ENCODE results near the gene PPFIA1.
A peak's percentile ranks its signal among the peaks of the same experiment; 100 is the strongest.
"Not testable (repeated sequence)": the region's sequence is repeated elsewhere in the genome, so short reads cannot be mapped to it uniquely, and the experiment has no call there.

Gene PPFIA1

DNA sequence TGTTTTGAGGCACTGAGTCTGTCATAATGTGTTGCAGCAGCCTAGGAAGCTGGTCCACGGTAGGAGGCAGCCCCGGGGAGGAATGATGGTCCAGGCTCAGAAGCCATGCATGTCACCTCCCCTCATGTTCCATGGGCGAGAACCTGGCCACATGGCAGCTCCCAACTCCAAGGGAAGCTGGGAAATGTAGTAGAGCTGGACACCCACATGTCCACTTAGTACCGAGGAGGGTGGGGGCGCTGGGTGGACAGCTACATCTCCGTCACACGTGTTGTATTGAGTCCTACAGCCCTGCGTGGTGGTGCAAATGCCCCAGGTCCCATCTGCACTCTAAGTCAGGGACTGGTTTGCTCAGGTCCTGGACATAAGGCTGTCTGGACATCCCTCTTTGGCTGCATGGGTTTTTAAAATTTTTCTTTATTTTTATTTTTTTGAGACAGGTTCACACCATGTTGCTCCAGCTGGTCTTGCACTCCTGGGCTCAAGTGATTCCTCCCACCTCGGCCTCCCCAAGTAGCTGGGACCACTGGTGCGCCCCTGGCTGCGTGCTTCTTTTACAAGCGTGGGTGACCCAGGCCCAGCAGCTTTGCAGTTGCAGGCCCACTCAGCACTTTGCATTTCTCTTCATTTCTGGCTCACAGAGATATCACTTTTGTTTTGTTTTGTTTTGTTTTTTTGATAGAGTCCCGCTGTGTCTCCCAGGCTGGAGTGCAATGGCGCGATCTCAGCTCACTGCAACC, 123.9 kb downstream of the PPFIA1 start:
- DNase-seq (ENCODE audit: low read depth in 2 of 2) = no peak

DNA sequence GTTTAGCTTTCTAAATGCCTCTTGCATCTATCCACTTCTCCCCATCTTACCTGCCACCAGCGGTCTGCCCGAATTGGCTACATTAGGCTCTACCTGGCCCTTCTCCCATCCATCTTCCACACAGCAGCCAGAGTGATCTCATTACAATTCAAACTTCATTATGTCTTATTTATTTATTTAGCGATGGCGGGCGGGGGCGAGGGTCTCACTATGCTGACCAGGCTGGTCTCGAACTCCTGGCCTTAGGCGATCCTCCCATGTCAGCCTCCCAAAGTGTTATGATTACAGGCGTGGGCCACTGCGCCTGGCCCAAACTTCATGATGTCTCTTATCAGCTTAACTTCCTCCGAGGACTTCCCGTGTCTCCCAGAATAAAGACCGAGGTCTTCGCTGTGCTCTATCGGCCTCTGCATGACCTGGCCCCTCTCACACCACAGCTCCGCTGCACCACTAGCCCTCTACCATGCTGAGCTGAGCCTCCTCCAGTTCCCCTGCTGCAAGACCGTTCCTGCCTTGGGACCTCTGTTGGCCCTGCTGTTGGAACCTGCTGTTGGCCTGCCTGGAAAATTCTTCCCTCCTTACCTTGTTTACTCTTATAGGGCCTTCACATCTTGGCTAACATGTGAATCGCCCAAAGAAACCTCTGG, 127.0 kb downstream of the PPFIA1 start:
- DNase-seq (ENCODE audit: low read depth in 2 of 2) = no peak

DNA sequence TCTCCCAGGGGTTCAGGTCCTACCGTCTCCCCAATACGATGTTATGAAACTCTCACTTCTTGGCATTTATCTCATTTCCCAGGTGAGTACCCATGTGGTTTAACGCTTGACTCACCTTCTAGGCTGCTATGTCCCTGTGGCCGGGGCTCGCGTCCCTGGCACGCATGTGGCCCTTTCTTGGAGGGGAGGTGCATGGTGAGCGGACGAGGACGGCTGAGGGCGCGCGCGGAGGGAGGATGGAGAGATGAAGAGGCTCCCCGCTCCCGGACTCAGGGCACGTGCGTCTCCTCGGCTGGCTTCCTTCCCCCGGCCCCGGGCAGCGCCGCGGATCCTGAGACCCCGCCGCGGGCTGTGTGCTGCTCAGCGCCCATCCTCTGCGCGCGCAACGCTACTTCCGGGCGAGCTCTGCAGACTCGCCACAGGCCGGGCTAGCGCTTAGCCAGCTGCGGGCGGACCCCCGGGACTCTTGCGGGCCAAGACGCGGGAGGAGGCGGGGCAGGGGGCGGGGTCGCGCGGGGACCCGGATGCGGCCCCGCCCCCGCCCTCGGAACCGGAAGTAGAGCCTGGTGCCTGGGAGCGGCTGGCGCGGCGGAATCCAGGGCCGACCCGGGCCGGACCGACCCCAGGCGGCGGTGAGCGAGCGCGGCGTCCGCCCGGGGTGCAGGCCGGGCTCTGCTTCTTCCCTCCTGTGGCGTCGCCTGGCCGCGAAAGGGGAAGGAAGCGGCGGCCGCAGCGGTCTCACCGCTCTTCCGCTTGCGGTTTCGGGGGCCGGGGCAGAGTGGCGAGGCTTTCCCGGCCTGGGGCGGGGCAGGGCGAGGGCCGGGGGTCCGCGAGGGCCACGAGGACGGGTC, 127.7 kb downstream of the PPFIA1 start, which contains the start of gene CTTN:
Gene CTTN (plus strand): TSS at position 547 of the 851 bp plus-strand sequence. CDS start 8,769 bp downstream, outside the sequence.
- DNase-seq (ENCODE audit: low read depth in 2 of 2) = peak; percentile 68

DNA sequence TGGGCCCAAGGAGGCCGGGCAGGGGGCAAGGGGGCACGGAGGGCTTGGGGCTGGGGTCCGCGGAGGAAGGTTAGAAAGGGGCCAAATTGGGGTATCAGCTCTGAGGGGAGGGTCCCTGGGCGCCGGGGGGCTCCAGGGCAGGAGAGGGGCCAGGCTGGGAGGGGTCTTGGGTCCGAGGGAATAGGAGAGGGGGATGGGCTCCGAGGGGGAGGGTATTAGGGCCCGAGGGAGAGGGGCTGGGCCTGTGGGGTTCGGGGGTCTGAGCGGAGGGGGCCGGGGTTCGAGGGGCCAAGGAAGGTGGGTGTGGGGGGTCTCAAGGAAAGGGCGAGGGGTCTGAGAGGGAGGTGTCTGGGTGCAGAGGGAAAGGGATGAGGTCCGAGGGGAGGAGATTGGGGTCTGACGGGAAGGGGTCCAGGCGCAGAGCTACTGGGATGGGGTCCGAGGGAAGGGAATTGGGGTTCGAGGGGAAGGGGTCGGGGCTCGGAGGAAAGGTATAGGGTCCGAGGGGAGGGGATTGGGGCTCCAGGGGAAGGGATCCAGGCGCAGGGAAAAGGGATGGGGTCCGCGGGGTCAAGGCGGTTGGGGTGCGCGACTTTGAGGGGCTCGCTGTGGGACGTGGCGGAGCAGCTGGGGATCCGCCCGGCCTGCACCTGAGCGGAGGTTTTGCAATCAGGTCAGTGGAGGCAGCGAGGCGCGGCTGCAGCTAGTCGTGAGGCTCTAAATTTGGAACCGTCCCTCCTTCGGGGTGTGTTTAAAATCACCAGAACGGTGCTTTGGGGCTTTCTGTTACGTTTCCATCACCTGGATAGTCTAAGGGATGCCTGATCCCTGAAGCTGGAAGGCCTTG, 128.6 kb downstream of the PPFIA1 start:
- DNase-seq (ENCODE audit: low read depth in 2 of 2) = no peak

DNA sequence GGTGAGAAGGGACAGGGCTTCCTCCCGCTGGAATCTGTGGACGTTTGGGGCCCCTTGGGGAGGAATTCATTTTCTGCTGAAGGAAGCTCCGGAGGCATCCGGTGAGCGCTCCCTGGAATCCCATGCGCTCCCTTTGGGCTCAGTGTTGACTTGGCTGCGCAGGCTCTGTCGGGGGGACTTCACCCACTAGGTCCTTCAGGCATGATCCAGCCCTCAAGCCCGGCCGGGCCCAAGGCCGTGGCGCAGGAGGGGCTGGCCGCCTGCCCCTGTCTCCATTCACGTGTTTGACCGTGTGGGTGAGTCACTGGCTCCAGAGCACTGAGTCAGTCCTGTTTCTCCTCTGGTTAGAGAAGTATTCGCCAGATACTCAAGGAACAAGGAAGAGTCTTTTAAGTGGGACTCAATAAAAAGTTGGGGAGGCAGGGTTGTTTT, 129.2 kb downstream of the PPFIA1 start:
- DNase-seq (ENCODE audit: low read depth in 2 of 2) = no peak

DNA sequence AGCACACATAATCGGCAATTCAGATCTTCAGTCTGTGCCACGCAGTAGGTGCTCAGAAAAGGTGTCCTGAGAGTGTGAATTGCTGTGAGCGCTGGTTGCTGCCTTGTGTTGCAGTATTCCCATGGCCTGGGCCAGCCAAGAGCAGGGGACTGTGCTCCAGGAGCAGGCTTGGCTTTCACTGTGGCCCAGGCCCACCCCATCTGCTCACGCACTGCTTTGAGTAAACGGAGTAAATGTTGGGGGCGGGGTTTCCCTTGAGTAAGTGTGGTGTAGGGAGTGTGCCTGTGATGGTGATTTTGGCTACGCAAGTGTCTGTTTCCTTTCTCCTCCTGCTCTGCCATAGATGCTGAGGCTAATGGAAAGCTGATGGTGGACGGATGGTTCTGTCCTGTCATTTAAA, 130.2 kb downstream of the PPFIA1 start:
- DNase-seq (ENCODE audit: low read depth in 2 of 2) = no peak

DNA sequence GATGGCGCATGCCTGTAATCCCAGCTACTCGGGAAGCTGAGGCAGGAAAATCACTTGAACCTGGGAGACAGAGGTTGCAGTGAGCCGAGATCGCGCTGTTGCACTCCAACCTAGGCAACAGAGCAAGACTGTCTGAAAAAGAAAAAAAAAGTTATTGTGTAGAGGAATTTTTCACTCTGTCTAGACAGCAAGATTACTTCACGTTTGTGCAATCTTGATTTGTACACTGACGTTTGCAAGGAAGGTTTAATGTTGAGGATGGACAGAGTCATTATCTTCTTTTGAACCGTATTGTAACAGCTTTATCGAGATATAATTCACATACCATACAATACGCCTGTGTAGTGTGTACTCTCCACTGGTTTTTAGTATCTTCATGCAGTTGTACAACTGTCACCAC, 131.5 kb downstream of the PPFIA1 start:
- DNase-seq (ENCODE audit: low read depth in 2 of 2) = no peak

DNA sequence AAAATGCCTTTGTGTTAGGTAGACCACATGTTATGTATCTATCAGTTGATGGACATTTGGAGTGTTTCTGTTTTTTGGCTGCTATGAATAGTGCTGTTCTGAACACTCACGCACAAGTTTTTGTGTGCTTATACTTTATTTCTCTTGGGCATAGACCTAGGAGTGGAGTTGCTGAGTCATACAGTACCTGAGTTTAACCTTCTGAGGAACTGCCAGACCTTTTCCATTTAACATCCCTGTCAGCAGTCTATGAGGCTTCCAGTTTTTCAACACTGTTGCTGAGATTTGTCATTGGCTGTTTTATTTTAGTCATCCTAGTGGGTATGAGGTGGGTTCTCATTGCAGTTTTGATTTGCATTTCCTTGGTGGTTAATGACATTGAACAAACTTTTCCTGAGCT, 132.2 kb downstream of the PPFIA1 start:
- DNase-seq (ENCODE audit: low read depth in 2 of 2) = no peak

DNA sequence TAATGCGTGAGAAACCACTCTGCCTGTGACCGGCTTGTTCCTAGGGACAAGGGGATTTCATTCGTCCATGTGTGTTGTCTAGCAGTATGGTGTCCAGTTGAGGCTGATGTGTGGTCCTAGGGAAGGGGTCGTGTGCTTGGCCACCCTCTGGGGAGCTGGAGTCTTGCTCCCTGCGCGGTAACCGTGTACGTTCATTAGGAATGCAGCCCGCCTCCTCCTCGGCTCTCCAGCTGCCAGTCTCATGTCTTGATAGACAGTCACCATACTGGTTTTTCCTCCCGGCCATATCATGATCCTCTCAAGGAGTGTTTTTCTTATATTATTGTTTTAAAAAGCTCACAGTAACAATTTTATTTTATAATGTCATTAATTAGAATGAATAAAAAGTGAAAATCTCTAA, 133.8 kb downstream of the PPFIA1 start:
- DNase-seq (ENCODE audit: low read depth in 2 of 2) = no peak

DNA sequence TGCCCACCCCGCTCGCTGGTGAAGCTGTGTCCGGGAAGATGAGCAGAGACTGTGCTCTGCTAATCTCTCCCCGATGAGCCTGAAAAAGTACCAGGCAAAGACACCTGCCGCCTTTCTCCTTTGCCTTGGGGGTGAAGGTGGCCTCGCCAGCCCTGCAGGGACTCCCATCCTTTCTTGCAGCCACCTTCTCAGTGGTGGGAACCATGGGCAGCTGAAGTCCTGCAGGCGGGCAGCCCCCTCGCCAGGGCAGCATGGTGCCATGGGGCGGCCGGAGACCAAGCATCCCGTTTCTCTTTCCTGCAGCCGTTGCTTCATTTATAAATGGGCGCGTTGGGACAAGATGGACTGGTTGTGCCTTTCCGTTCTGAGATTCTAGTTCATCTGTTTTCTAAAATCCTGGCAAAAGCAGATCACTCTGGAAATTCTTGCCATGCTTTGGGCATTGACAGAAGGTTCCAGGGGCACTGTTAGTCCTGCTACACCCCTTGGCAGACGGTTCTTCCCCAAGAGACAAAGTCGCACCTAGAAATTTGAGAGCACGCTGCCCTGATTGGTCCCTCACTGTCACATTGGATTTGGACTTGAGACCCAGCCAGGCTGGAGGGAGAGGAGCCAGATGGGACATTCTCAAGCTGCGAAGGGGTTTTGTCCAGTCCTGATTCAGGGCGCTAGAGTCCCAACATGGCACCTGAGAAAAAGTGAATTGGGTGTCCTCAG, 135.3 kb downstream of the PPFIA1 start:
- no peak for DNase-seq (ENCODE audit: low read depth in 2 of 2)

DNA sequence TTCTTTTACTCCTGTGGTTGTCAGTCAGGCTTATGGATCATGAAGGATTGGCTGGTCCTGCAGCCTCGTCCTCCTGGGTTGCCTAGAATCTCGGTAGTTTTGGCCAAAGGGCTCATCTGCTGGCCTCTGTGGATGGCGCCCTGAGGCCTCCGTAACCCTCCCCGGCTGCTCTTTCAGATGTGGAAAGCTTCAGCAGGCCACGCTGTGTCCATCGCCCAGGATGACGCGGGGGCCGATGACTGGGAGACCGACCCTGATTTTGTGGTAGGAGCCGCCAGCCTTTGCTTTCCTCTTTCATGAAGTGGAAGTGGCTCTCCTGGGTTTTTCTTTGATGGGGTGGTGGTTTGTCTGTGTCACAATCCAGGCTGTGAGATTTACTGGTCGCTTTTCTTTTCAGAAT, 136.6 kb downstream of the PPFIA1 start:
- DNase-seq (ENCODE audit: low read depth in 2 of 2) = no peak

DNA sequence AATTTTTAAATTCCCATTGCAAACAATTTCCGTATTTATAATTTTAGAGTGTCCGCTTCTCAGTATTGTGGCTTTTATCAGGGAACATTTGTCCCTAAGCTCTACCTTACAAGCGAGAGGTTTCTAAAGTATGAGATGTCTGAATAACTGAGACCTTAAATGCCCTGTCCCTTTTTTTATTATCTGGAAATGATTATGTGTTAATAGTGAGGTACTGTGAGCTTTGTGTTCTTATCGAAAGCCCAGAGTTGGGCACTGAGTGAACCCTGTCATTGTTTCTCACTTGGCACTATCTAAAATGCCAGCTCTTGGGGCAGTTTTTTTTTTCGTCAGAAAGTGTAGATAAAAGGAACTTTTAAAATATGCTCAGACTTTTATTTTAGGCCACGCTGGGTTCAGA, 137.3 kb downstream of the PPFIA1 start:
- DNase-seq (ENCODE audit: low read depth in 2 of 2) = no peak

DNA sequence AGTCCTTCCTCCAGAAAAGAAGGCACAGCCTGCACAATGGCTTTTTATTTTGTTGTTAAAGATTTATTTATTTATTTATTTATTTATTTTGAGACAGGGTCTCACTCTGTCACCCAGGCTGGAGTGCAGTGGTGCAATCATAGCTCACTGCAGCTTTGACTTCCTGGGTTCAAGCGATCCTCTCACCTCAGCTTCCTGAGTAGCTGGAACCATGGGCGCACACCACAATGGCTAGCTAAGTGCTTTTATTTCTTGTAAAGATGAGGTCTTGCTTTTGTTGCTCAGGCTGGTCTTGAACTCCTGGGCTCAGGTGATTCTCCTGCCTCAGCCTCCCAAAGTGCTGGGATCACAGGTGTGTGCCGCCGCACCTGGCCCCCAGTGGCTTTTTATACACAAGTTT, 137.8 kb downstream of the PPFIA1 start:
- not testable (repeated sequence) for DNase-seq (ENCODE audit: low read depth in 2 of 2)

DNA sequence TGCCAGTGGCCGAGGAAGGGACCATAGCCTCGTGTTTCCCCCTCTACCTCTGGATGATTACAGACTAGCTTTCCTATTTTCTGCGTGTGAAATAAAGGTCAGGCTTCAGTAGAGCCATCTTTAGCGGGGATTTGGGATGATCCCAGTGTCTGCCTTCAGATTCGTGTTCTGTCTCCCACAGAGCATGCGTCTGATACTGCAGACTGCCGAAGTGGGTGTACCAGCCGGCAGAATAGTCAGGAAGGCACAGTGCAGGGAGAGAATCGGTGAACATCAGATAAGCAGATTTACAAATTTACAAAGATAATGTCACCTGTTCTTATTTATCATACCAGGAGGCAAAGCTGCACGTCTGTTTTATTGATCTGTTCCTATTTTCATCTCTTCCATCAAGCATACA, 138.9 kb downstream of the PPFIA1 start:
- no peak for DNase-seq (ENCODE audit: low read depth in 2 of 2)

DNA sequence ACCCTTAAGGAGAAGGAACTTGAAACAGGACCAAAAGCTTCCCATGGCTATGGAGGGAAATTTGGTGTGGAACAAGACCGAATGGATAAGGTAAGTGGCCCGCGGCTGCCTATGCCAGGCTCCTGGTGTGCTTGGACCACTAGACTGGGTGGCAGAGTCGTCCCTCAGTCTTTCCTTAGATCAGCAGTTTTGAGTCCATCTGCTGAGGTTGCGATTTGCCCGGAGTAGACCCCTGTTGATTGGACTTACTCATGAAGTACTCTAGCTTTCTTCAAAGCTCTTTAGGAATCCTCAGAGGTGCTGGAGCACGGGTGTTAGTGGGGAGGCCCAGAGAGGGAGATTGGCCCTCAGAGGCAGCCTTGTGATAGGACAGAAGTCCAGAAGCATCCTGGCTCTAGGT, 139.4 kb downstream of the PPFIA1 start:
- DNase-seq (ENCODE audit: low read depth in 2 of 2) = no peak

DNA sequence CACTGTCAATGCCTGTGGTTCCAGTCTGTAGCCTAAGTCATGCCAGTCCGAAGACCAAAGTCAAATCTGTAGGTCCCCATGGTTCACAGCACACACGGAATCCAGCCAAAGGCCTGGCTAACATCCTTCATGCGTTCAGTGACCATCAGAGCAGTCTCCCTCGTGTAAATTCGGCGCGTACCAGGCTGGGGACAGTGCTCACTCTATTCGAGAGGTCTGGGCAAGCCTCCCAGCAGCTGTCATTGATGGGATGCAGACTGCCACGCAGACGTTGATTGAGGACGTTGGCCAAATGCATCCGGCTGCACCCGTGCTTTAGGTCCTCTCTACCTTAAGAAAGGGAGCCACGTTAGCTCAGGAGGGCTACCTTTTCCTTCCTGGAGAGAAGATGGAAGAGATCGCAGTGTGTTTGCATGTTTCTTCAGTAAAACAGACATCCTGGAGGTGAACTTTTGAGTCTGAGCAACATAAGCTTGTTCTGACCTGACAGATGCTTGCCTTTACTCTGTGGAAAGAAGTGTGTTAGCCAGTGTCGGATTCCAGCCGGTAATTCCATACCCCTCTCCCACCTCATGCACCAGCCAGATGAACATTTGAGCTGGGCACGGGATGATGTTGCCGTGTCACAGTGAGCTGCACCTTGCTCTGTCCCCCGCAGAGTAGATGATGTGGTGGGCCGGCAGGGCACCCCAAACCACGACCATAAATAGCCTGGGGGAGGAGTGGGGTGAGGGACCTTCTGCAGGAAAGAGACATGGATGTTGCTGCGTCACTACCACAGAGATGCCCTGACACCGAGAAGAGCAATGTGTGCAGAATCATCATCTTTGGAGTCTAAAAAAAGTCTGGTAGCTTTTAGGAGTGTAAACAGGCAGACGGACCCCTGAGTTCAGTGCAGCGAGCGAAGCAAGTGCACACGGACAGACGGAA, 140.1 kb downstream of the PPFIA1 start:
- DNase-seq (ENCODE audit: low read depth in 2 of 2) = no peak

DNA sequence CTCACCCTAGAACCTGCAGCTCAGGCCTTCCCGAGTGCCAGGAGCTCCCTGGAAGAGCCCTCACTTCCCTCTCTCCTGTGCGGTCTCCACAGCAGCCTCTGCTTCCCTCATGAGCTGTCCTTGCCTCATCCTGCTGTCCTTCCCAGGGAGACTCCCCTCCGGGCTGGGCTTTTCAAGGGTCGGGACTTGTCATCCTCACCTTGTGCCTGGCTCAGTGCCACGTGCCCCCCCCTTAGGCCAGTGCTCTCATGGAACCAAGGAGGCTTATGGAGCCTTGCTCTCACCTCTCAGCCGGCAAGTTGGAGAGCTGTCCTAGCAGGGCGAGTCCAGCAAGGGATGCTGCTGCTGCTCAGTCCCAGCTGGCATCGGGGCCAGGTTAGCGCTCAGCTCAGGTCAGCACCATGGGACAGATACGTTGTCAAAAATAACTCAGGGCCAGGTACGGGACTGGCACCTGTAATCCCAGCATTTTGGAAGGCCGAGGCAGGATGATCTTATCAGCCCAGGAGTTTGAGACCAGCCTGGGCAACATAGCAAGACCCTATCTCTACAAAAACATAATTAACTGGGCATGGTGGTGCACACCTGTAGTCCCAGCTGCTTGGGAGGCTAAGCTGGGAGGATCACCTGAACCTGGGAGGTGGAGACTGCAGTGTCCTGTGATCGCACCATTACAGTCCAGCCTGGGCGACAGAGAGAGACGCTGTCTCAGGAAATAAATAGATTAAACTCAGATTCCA, 141.4 kb downstream of the PPFIA1 start:
- DNase-seq (ENCODE audit: low read depth in 2 of 2) = no peak

DNA sequence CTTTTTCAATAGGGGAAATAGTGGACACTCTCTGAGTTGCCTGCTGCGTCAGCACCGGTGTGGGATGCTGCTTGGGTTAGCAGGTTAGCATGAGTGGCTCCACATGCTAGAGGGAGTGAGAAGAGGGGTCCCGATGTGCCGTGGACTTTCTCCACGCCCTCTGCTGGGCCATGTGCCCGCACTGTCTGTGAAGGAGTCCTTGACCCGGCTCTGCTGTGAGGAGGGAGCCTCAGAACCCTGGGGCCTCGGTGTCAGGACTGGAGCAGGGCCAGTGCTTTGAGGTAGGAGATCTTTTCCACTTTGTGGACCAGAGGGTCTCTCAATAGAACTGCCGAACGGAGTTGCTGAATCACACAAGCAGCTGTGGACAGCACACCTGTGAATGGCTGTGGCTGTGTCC, 142.7 kb downstream of the PPFIA1 start:
- no peak for DNase-seq (ENCODE audit: low read depth in 2 of 2)
